GM21526 (cell line): ENCODE data around the gene RAB5B.
"Not testable (repeated sequence)": the region's sequence is repeated elsewhere in the genome, so short reads cannot be mapped to it uniquely, and the experiment has no call there.

Experiments
- ATAC-seq: cut with Tn5 transposase; IDR thresholded peaks from one replicate; pipeline ENCODE4 v1.9.1; 2021; ENCODE audit warnings: moderate library complexity; ENCODE audit not compliant: unreplicated experiment, low FRiP score

The RAB5B gene

GRCh38 chr12:55981882-55982281 lies 8.0 kb downstream of the RAB5B start:
- not testable (repeated sequence) for ATAC-seq

DNA sequence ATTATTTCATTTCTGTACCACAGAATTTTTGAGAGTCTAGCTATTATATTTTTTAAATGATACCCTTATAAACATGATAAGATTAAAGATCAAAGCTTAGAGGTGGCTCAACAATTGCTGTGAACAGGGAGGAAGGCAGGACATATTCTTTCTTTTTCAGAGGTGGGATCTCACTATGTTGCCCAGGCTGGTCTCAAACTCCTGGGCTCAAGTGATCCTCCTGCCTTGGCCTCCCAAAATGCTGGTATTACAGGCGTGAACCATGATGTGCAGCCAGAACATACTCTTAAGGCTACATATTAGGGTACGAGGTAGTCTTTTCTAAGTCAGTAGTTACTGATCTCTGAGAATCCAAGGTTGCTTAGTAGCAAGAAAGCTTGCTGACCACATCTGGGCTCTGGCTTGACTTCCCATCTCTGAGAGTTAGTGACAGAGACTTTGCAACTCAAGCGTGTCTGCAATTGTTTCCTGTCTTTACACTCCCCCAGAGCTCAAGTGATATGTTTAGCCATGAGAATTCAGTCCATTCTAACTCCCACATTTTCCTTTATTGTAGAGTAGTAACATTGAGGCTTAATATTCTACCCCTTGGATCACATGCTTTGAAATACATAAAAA lies 8.6 kb downstream of the RAB5B start:
- peak; percentile 60 for ATAC-seq

GRCh38 chr12:55983232-55983842 lies 9.5 kb downstream of the RAB5B start:
- no peak for ATAC-seq

- no peak for ATAC-seq
Measured at GRCh38 chr12:55984861-55985260, 11.0 kb downstream of the RAB5B start.

DNA sequence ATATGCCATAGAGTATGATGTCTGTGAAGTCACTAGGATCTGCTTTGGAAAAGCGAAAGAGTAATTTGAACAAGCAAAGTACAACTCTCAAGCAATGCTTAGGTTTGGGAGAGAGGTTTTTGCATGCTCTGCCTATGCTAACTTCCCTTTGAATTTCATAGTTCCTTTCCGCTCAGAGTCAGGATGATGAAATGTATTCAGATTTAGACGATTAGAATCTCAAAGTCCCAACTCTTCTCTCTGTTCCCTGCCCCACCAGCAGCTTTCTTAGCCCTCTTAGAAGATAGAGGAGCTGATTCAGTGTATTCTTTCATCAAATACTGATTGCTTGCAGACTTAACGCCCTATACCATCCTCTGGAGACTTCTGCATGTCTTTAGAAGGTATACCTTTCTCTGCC lies 11.5 kb downstream of the RAB5B start:
- no peak for ATAC-seq

GRCh38 chr12:55985976-55986375 lies 12.1 kb downstream of the RAB5B start:
- ATAC-seq, result not testable (repeated sequence)

DNA sequence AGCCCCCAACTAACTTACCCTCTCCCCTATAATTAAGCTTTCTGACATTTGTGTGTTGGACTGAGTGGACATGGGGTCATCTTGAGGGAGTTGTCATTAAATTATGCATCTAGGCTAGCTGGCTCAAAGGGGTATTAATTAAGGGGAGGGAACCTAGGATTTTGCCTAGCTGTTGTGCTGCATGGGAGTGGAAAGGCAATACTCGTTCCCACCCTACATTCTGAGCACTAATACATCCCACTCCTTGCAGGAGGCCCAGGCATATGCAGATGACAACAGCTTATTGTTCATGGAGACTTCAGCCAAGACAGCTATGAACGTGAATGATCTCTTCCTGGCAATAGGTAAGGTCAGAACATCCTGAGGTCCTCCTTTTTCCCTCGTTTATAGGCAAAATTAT lies 17.2 kb downstream of the RAB5B start:
- ATAC-seq, result no peak

DNA sequence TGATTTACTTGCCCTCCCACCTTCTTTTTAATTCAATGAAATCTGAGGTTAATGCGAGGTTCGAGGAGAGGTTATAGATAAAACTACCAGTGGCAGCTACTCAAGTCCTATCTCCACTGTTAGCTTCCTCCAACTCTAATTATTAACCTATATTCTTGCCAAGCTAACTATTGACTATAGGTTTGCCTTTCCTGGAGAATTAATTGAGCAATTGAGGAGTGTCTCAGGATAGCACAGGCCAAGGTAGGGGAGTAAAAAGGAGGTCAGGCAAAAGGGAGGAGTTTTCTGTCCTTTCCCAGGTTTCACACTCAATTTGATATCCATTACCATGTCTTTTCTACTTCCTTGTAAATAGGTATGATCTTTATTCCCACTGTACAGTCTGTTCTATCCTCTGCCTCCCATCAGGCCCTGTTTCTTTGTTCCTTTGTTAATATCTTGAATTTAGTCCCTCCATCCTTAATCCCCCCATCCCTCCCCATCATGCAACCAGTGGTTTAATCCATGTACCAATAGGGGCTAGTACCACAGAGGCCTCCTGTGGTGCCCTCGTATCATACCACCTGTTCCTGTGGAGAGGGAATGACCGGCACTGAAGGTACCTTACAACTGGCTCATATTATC lies 19.5 kb downstream of the RAB5B start:
- no peak for ATAC-seq

DNA sequence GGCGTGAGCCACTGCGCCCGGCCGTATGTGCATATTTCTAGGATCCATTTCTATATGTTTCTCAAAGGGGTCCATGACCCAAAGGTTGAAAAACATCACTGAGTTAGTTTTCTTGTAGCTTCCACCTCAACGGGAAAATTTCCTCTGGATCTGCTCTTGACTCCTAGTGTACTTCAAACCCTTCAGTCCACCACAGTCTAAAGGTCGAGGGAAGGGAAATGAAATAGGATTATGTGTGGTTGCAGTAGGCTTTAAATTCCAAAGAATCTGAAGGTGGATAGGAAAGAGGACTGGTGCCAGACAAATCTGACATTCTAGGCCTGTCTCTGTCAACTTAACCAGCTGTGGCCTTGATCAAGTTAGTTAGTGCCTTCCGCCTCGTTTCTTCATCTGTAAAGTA lies 21.5 kb downstream of the RAB5B start:
- ATAC-seq, result no peak

GRCh38 chr12:55996201-55996714 lies 22.4 kb downstream of the RAB5B start:
- no peak for ATAC-seq

DNA sequence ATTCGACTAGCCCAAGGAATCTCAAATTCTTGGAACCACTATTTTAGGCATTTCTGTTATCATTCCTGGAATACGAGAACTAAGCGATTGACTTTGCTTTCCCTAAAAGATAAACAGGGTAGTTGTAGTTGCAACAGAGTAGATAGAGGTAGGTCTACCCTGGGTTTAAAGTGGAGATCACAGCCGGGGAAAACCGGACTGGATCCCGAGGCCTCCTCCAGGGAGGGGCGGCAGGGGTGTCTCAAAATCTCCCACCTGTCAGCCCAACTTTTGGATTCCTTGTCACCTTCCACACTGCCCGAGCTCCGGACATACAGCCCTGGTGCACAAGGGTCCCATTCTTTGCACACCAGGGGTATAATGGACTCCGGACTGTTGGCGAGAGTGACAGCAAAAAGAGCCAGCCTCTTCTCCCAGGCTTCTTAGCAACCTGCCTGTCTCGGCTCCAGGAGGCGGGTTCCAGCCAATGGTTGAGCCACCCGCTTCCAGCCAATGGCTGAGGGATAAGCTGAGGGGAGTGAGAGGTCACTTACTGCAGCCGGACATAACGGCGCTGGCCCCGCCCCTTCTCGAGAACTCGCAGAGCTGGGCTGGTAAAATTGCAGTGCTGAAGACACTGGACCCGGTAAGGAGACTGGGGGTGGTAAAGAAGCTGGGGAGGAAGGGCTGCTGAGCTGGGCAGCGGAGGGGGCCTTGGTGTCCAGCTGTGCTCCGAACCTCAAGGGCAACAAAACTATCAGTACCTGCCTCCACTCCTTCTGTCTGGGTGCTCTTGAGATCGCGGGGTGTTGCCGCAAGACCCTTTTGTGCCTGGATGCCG lies 23.0 kb downstream of the RAB5B start, which contains the start of gene SUOX:
Gene SUOX (plus strand): TSS at position 562 of the 820 bp plus-strand sequence. CDS start 4,946 bp downstream, outside the sequence.
- ATAC-seq, result peak; percentile 98

- ATAC-seq, result no peak
Measured at GRCh38 chr12:55997535-55997859, 23.6 kb downstream of the RAB5B start.

- ATAC-seq, result not testable (repeated sequence)
Measured at GRCh38 chr12:55999522-55999921, 25.6 kb downstream of the RAB5B start.

DNA sequence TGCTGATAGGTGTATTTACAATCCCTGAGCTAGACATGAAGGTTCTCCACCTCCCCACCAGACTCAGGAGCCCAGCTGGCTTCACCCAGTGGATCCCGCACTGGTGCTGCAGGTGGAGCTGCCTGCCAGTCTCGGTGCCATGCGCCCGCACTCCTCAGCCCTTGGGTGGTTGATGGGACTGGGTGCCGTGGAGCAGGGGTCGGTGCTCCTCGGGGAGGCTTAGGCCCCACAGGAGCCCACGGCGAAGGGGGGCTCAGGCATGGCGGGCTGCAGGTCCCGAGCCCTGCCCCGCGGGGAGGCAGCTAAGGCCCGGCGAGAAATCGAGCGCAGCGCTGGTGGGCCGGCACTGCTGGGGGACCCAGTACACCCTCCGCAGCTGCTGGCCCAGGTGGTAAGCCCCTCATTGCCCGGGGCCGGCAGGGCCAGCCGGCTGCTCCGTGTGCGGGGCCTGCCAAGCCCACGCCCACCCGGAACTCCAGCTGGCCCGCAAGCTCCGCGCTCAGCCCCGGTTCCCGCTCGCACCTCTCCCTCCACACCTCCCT lies 26.2 kb downstream of the RAB5B start:
- not testable (repeated sequence) for ATAC-seq

DNA sequence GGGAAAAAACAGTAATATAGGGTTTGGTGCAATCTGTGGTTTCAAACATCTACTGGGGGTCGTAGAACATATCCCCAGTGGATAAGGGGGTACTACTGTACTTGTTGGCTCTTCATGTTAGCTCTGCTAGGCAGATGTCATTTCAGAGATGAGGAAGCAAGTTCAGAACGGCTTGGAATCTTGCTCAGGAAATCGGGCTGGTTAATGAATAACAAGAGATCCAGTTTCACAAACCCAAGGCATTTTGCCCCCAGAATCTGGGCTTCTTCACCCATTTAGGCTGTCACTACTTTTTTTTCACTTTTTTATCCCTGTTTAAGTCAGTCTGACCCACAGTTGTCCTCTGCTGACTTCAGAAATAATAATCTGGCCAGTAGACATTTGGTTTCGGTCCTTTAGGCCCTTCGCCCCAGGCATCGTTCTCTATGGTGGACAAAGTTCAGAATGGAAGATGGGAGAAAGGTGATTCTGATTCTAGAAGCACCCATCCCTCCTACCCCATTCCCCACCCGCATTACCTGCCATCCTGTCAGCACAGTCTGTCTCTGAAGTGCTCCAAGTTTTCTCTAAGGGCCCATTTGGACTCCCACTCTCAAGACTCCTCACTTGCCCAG lies 27.7 kb downstream of the RAB5B start:
- no peak for ATAC-seq

- not testable (repeated sequence) for ATAC-seq
Measured at GRCh38 chr12:56003376-56003775, 29.5 kb downstream of the RAB5B start.

- no peak for ATAC-seq
Measured at GRCh38 chr12:56004211-56004610, 30.3 kb downstream of the RAB5B start.

DNA sequence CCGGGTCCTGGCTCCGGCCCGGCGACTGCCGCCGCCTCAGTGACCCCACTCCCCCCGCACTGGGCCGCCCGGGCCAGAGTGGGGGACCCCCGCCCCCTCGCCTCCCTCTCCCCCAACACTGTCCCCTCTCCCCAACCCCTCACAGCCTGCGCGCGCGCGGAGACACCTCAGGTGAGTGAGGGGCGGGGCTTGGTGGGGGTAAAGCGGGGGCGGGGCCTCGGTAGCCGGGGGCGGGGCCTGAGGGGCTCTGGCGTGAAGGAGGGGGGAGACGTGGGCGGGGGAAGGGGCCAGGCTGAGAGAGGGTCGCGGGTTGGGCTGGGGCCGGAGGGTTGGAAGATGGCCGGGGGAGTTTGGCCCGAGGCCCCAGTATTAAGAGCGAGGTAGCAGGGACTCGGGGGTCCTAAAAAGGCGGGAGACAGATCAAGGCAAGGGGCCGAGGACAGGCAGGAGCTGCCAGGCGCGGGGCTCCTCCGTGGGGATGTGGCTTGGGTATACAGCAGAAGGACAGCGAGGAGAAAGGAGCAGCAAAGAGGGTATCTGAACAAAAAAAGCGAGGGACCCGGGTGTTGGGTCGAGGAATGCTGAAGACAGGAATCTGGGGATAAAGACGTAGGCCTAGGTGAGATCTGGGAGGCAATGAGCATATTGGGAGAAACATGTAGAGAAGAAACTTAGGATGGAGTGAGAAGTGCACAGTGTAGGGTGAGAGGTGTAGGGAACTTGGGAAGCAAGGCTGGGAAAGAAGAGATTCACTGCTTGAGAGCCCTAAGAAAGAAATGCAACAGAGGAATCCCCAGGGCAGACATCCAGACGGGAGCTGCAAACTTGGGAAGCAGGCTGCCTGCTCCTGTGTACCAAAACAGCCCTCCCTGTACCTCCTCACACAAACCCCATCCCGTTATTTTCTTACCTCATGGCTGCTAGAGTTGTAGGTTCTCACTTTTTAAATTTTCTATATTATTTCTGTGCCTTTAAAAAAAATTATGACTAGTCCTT lies 34.0 kb downstream of the RAB5B start:
- ATAC-seq, result peak; percentile 34

GRCh38 chr12:56010111-56010570 lies 36.3 kb downstream of the RAB5B start:
- ATAC-seq, result no peak
